LNCAP (cell line): ENCODE results near the gene HSPA1B.

Experiments
- TF ChIP-seq, protein P1 (sequence below): fragments of 450-650 bp; IDR thresholded peaks from 2 replicates; pipeline ENCODE4 v1.5.1; 2017; ENCODE audit warnings: mild to moderate bottlenecking

HSPA1B gene

DNA sequence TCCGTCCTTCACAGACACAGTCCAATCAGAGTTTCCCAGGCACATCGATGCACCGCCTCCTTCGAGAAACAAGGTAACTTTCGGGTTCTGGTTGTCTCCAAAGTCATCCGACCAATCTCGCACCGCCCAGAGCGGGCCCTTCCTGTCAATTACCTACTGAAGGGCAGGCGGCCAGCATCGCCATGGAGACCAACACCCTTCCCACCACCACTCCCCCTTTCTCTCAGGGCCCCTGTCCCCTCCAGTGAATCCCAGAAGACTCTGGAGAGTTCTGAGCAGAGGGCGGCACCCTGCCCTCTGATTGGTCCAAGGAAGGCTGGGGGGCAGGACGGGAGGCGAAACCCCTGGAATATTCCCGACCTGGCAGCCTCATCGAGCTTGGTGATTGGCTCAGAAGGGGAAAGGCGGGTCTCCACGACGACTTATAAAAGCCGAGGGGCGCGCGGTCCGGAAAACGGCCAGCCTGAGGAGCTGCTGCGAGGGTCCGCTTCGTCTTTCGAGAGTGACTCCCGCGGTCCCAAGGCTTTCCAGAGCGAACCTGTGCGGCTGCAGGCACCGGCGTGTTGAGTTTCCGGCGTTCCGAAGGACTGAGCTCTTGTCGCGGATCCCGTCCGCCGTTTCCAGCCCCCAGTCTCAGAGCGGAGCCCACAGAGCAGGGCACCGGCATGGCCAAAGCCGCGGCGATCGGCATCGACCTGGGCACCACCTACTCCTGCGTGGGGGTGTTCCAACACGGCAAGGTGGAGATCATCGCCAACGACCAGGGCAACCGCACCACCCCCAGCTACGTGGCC is at the start of gene HSPA1B:
Gene HSPA1B, plus strand, starts transcription at position 453 of the 794 bp plus-strand sequence. Its CDS starts 213 bp downstream, at position 666.
- TF ChIP-seq, protein P1, sequence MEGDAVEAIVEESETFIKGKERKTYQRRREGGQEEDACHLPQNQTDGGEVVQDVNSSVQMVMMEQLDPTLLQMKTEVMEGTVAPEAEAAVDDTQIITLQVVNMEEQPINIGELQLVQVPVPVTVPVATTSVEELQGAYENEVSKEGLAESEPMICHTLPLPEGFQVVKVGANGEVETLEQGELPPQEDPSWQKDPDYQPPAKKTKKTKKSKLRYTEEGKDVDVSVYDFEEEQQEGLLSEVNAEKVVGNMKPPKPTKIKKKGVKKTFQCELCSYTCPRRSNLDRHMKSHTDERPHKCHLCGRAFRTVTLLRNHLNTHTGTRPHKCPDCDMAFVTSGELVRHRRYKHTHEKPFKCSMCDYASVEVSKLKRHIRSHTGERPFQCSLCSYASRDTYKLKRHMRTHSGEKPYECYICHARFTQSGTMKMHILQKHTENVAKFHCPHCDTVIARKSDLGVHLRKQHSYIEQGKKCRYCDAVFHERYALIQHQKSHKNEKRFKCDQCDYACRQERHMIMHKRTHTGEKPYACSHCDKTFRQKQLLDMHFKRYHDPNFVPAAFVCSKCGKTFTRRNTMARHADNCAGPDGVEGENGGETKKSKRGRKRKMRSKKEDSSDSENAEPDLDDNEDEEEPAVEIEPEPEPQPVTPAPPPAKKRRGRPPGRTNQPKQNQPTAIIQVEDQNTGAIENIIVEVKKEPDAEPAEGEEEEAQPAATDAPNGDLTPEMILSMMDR = no peak

DNA sequence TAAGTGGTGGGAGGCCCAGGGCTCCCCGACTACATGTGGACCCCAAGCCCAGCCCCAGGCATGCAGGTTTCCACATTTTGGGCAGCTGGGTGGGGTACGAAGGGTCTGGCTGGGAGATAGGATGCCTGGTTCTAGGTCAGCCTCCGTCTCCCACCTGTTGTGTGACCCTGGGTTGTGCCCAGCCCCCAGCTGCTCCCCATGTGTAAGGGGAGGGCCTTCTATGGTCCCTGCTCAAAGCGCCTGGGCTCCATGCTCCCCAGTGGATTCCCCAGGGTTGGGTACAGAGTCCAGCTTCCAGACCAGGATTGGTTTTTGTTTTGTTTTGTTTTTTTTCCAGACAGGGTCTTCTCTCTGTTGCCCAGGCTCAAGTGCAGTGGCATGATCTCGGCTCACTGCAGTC is 49.3 kb upstream of the HSPA1B start:
- TF ChIP-seq, protein P1 = no peak

DNA sequence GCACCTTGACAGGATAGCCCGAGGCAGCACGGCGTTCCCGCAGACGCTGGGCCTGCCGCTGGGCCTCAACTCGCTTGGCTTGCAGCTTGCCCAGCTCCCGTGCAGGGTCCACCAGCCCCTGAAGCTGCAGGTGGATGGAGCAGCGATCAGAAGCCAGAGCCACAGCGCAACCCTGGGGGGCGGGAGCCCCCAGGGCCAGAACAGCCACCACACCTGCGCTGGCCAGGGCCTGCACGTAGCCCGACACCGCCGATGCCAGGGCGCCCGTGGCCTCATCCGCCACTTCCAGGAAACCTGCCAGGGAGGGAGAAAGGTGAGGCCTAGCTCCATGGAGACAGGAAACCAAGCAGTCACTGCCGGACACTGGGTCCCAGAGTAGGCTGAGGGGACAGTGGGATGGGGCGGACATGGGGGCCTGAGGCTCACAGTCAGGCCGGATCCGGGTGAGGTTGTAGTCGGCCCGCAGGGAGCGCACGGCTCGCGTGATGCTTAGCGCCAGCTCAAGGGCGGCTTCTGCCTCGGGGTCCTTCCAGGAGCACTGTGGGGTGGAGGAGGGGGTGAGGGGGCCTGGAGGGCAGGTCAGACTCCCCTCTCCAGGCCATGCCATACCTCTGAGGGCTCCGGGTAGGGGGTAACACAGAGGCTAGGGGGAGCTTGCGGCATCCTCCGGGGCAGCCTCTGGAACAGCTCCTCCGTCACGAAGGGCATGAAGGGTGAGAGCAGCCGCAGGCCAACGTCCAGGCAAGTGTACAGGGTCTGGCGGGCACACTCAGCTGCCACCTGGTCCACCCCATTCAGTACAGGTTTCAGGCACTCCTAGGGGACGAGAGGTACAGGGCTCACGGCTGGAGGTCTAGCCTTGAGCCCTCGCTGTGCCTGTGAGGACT is 48.3 kb upstream of the HSPA1B start:
- TF ChIP-seq, protein P1 = no peak

DNA sequence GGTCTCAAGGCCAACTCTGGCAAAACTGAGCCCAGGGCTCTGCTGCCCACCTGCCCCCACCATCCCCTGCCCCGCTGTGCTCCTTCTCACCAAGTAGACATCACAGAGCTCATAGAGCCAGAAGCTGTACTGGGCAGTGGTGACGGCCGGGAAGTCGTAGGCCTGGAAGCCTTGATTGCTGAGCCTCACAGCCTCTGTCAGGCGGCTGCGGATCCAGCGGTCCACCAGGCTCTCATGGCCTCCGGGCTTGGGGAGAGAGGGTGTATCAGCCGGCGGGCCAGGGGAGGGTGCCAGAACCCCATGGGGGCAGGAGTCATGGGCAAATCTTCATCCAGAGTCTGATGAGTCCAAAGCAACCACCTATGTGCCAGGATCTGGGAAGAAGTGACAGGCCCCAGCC is 47.6 kb upstream of the HSPA1B start:
- TF ChIP-seq, protein P1 = no peak

DNA sequence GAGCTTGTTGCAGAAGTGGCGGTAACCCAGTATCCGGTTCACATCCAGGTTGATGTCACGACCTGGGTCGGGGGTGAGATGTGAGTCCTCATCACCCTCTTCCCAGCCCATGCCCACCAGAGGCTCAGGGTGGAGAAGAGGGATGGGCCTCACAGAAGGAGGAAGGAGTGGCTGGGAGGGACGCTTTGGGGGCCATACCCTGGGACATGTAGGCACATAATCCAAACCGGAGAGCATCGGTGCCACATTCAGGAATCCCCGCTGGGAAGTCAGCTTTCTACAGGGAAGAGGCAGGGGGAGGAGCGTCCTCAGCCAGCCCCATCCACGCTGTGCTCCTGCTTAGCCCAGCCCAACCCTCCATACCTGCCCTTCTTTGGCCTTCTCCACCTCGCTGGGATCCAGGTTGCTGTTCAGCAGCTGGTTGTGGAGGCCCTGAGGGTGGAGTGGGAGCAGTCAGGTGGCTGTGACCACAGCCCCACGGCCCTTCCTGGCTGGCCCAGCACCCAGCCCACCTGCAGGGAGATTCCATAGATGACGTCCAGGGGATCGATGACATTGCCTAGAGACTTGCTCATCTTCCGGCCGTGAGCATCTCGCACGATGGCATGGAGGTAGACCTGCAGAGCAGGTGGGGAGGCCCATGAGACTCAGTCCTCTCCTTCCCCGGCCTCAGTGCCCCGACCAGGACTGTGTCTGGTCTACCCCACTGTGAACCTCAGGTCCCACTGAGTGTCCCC is 46.9 kb upstream of the HSPA1B start:
- TF ChIP-seq, protein P1 = no peak

DNA sequence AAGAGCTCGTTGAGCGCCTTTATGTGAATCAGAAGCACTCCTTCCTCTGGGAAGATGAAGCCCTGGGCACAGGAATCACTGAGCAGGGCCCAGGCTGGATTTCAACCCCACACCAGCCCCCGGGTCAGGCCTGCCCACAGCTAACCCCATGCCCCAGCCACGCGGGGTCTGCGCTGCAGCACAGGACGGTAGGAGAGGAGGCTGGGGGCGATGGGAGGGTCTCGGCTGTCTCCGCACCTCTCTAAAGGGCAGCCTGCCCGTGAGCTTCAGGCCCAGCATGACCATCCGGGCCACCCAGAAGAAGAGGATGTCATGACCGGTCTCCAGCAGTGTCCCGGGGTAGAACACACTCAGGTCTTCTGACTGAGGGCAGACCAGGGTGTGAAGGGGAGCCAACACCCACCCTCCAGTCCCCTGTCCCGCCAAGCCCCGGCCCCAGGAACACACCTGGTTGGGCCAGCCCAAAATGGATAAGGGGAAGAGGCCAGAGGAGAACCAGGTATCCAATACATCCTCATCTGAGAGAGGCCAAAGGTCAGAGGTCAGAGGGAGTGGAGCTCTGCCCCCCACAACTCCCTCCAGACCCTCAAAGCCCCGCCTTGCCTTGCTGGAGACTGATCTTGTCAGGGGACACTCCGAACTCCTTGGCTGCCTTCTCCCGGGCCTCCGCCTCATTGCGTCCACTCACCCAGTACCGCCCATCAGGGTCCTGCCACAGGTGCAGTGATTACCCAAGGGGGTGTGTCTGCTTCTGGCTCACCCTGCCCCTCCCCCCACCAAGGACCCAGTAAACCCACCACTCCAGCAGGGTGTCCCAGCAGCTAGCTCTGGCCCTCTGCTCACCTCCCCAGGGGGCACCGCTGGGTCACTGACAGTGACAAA is 46.1 kb upstream of the HSPA1B start:
- TF ChIP-seq, protein P1 = no peak
